ENCODE results near the gene STX17. TPM values are rescaled to one million over a fixed set of nuclear protein-coding genes. Genes with fewer than 3 reads are reported as not detected.
"Not testable (repeated sequence)": the region's sequence is repeated elsewhere in the genome, so short reads cannot be mapped to it uniquely, and the experiment has no call there.

Gene STX17
- total RNA-seq, 1 donor from 2014 or later: 27.1 TPM

DNA sequence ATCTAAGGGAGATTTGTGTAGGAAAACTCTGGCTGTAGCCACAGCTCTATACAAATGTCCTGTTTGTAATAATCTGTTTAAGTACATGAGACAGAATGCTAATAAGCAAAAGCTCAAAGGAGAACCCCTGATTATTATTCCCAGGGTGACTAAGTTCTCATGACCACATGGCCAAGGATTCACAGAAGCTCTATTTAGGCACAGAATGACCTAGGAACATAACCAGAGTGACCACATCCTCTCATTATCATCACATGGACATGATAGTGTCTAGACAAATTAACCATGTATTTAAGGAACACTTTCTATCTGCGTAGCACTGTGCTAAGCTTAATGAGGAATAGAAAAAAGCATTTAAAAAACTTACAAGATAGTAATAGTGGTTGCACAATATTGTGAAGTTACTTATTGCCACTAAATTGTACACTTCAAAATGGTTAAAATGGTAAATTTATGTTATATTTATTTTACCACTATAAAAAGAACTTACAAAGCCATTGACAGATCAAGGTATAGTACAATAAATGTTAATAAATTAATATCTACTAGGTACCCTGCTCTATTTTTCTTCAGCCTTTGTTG is 56.3 kb downstream of the STX17 start:
- no peak for DNase-seq (ENCODE audit: low spot score)
- intact Hi-C loops (cut with DNase I): no loop called here

DNA sequence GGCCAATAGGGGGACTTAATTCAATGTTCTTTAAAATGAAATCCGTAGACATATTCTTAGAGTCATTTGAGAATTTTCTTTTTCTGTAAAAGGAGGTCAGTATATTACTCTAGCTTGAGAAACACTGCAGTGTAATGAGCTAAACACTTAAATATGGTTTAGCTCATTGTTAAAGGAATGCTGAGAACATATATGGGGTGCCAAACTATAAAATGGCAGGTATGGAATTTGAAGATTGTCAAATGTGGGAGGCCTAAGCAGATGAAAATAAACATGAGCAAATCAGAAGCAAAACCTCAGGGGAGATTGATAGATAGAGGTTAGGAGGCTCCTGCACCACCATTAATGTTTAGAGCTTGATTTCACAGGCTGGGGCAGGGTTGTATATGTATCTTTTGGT is 57.9 kb downstream of the STX17 start:
- intact Hi-C loops (cut with DNase I): no loop called here
- DNase-seq (ENCODE audit: low spot score): no peak

DNA sequence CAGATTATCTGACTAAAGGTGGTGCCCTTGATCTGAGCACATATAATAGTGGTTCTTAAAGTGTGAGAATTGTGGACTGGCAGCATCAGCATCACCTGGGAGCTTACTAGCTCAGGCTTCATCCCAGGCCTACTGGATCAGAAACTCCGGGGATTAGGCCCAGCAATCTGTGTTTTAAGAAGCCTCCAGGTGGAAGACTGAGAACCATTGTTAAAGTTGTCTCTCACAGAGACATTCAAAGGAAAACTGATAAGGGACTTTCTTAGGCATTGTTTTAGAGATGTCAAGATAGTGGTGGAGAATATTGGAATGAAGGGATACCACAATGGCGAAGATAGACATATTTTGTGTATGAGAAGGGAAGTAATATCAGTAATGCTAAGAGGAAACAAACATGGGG is 59.5 kb downstream of the STX17 start:
- intact Hi-C loops (cut with DNase I): no loop called here
- DNase-seq (ENCODE audit: low spot score): no peak

DNA sequence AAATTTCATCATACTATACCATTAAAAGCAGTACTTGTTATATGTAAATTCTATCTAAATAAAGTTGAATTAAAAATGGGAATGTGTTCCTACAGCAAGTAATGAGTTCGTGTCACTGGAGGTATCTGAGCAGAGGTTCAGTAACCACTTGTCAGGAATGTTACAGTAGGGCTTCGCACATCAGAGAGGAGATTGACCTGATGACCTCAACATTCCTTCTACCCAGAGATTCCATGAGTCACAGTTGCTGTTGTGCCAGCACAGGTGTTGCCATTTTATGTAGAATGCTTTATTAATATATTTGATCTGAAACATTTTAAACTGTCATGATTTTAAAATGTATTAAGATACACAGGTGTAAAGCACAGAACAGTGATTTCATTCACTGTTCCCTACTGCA is 60.3 kb downstream of the STX17 start:
- no peak for DNase-seq (ENCODE audit: low spot score)
- intact Hi-C loops (cut with DNase I): no loop called here

DNA sequence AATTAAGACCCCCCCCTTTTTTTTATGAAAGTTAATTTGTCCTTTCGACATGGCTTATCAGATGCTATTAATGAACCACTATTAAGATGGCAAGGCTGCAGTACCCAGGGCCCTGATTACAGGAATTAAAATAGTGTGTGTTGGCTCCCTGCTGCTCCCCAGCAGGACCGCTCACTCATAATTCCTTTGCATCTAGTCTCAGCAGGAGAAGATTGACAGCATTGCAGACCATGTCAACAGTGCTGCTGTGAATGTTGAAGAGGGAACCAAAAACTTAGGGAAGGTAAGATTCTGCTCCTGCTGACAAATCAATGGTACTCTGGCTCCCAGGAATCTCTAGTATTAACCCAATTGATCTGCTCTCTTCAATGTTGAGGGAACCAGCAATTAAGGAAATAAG is 61.0 kb downstream of the STX17 start:
- intact Hi-C loops (cut with DNase I): no loop called here
- DNase-seq (ENCODE audit: low spot score): no peak

DNA sequence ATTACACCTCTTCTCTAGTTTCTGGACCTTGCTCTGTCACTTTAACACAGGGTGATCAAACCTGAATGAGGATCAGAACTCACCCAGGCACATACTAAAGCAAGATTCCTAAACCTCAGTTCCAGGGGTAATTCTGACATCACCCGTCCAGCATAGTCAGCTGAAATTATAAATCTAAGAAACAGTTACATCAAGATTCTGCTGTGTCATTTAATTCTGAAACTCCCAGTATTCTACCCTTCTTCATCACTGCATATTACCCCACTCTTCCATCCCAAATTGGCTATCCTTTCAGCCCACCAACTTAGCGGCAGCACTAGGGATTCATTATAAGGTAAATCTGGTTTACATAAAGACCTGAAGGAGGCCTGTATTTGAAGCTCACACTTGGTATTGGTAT is 64.0 kb downstream of the STX17 start:
- no peak for DNase-seq (ENCODE audit: low spot score)
- intact Hi-C loops (cut with DNase I): no loop called here

- DNase-seq (ENCODE audit: low spot score): no peak
- intact Hi-C loops (cut with DNase I): no loop called here
Observed at GRCh38 chr9:99971410-99971809, 65.0 kb downstream of the STX17 start.

GRCh38 chr9:99973455-99973854 is 67.0 kb downstream of the STX17 start:
- intact Hi-C loops (cut with DNase I): no loop called here
- no peak for DNase-seq (ENCODE audit: low spot score)

- intact Hi-C loops (cut with DNase I): no loop called here
- DNase-seq (ENCODE audit: low spot score): no peak
Observed at GRCh38 chr9:99977033-99977792, 70.8 kb downstream of the STX17 start.

DNA sequence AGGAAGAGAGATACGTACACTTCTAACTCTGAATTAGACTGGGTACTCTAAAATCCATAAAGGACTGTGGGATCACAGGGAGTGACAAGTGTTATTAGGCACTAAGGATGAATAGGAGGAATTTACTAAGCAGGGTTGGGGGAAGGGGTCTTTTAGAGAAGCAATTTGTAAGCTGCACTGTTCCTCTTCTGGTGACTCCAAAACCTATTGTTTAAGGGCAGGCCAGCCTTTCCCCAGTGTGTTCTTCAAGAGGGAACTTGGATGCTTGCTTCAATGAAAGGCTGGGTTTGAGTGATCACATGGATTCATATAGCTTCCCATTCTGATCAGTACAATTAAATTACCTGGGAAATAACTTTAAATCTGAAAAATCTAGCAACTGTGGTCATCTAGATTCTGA is 71.8 kb downstream of the STX17 start:
- intact Hi-C loops (cut with DNase I): no loop called here
- DNase-seq (ENCODE audit: low spot score): no peak

- DNase-seq (ENCODE audit: low spot score): no peak
- intact Hi-C loops (cut with DNase I): no loop called here
Observed at GRCh38 chr9:99980598-99980997, 74.1 kb downstream of the STX17 start.

DNA sequence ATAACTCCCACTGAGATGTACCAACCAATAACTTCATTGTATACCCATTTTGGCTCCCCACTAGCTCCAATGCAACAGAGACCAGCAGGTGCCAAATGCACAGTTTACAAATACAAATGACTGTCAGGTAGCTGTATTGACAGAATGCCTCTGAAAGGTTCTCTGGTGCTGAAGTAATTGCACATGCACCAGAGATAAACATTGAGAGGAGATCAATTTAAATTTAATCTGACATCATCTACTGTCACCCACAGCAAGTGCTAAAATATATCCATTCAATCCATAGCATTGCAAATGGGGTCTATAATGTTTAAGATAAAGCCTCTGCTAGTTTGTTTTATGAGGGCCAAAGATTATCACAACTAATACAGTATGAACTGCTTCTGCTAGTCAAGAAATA is 80.2 kb downstream of the STX17 start:
- intact Hi-C loops (cut with DNase I): no loop called here
- DNase-seq (ENCODE audit: low spot score): no peak

GRCh38 chr9:99990508-99990907 is 84.1 kb downstream of the STX17 start:
- DNase-seq (ENCODE audit: low spot score); intact Hi-C loops (cut with DNase I): not testable (repeated sequence)

GRCh38 chr9:99998266-99998665 is 91.8 kb downstream of the STX17 start:
- intact Hi-C loops (cut with DNase I): no loop called here
- DNase-seq (ENCODE audit: low spot score): no peak

GRCh38 chr9:99998866-99999265 is 92.4 kb downstream of the STX17 start:
- no peak for DNase-seq (ENCODE audit: low spot score)
- intact Hi-C loops (cut with DNase I): no loop called here

DNA sequence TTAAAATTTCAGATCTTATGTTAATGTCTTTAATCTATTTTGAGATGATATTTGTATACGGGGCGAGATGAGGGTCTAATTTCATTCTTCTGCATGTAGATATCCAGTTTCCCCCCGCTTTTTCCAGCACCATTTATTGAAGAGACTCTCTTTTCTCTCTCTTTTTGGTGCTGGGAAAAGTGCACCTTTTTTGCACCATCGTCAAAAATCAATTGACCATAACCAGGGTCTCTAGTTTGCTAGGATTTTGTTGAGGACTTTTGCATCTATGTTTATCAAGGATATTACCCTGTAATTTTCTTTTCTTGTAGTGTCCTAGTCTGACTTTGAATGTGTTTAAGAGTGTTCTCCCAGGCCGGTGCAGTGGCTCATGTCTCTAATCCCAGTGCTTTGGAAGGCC is 93.3 kb downstream of the STX17 start:
- no peak for DNase-seq (ENCODE audit: low spot score)
- intact Hi-C loops (cut with DNase I): no loop called here

DNA sequence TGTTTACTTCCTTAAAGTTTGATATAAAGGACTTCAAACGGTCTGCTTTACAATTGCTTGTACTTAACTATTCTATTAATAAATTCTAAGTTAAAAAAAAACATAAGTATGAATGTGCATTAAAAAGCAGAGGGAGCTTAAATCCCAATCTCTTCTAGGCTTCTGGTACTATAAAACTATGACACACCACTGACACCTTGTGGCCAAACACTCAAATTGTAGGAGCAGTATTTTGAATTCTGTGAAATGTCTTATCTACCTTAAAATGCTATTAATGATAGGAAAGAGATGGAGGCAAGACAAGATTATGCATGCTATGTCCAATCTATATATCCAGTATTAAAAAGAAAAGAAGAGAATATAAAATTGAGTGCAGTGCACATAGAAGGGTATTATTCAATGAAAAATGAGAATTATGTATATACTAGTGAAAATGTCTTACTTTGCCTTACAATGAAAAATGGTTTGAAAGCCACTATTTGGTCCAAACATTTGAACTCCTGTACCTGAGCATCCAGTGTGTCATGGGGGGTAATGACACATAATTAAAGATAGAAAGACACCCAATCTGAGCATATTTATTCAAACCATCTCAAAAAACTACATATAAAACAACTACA is 104.7 kb downstream of the STX17 start:
- intact Hi-C loops (cut with DNase I): no loop called here

DNA sequence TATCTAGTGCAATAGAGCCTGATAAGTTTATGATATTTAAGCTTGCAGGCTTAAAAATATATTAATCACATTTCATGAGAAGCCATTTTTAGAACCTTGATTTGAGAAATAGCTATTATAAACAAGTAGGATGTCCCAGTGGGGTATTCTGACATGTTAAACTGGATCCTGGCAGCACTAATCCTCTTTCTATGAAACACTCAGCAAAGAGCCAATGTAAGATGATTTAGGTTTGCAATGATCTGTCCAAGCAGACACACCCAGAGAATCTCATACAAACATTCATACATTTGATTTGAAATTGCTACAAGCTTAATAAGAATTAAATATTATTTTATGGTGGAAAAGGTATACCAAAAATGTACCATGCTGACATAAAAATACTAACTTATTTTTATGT is 105.8 kb downstream of the STX17 start:
- DNase-seq (ENCODE audit: low spot score): no peak
- intact Hi-C loops (cut with DNase I): no loop called here

More for the DNA sequence above, 104.7 kb downstream of the STX17 start:
- no peak for DNase-seq (ENCODE audit: low spot score)

- intact Hi-C loops (cut with DNase I): no loop called here
- no peak for DNase-seq (ENCODE audit: low spot score)
Observed at GRCh38 chr9:100013573-100013972, 107.1 kb downstream of the STX17 start.

DNA sequence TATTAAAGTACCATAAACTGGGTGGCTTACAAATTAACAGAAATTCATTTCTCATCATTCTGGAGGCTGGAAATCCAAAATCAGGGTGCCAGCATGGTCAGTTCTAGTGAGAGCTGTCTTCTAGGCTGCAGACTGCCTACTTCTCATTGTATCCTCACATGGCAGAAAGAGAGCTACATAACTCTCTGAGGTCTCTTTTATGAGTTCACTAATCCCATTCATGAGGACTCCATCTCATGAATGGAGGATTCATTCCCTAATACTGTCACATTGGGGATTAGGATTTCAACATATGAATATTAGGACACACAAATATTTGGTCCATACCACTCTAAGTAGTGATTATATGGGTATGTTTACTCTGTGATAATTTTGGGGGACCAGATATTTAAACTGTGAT is 108.4 kb downstream of the STX17 start:
- intact Hi-C loops (cut with DNase I): no loop called here
- DNase-seq (ENCODE audit: low spot score): no peak

GRCh38 chr9:100019541-100019940 is 113.1 kb downstream of the STX17 start:
- intact Hi-C loops (cut with DNase I): no loop called here
- DNase-seq (ENCODE audit: low spot score): no peak
